ENCODE measurements around the gene PHACTR4. TPM values are rescaled to one million over a fixed set of nuclear protein-coding genes. Genes with fewer than 3 reads are reported as not detected.
A peak's percentile ranks its signal among the peaks of the same experiment; 100 is the strongest.
"Not testable (repeated sequence)": the region's sequence is repeated elsewhere in the genome, so short reads cannot be mapped to it uniquely, and the experiment has no call there.

The PHACTR4 gene
- total RNA-seq, 2 experiments from 2014 or later = 29.0 to 34.9 TPM

DNA sequence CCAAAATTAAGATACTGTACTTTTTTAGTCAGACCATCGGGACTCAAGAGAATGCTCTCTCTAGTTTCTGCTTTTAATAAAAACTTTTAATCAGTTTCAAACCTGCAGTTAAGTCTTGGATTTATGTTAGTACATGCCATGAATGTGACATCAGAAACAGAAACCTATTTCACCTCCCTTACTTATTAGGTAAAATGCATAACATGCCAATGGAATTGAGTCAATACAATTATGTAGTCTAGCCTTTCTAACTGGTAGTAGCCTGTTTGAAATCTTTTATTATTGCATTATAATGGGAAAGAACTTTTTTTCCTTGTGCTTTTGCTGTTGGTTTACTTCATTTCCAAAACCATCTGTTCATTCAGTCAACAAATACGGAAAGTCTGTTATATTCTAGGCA, 4.8 kb downstream of the PHACTR4 start:
- CTCF ChIA-PET = no interaction called here
- Mint-ChIP-seq H3K27me3 (no peaks in the 10 kb centered on the region), H3K4me1 (peaks cover 29% of the 10 kb centered on the region), H3K36me3 (ENCODE audit: low read depth) (peaks cover 21% of the 10 kb centered on the region), H3K27ac (peak overlapping the region; percentile 12), H3K9me3 (no peaks in the 10 kb centered on the region), H3K4me3 (no peak overlapping the region)
- POLR2A ChIA-PET = no interaction called here
- DNase-seq = no peak

DNA sequence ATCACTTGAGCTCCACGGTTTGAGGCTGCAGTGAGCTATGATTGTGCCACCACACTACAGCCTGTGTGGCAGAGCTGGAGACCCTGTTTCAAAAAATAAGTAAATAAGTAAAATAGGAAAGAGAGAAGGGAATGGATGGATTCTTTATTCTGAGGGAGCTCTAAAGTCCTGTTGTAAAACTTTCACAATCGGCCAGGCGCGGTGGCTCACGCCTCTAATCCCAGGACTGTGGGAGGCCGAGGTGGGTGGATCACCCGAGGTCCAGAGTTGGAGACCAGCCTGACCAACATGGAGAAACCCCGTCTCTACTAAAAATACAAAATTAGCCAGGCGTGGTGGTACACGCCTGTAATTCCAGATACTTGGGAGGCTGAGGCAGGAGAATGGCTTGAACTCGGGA, 6.1 kb downstream of the PHACTR4 start:
- peaks cover 25% of the 10 kb centered on the region for H3K4me1 Mint-ChIP-seq
- H3K9me3 Mint-ChIP-seq, H3K27ac Mint-ChIP-seq, H3K27me3 Mint-ChIP-seq, H3K4me3 Mint-ChIP-seq, DNase-seq: not testable (repeated sequence)
- CTCF ChIA-PET = interaction anchor here (0.6 kb wide), 1 partner anchor 273 kb away, joined by 3 read pairs; the partner anchor contains the start of gene RNU11
- POLR2A ChIA-PET = interaction anchor here (0.6 to 0.7 kb wide), 2 partner anchors 126 to 850 kb away, joined by 3 to 6 read pairs; no protein-coding TSS in a partner anchor
- peaks cover 25% of the 10 kb centered on the region for H3K36me3 Mint-ChIP-seq (ENCODE audit: low read depth)

DNA sequence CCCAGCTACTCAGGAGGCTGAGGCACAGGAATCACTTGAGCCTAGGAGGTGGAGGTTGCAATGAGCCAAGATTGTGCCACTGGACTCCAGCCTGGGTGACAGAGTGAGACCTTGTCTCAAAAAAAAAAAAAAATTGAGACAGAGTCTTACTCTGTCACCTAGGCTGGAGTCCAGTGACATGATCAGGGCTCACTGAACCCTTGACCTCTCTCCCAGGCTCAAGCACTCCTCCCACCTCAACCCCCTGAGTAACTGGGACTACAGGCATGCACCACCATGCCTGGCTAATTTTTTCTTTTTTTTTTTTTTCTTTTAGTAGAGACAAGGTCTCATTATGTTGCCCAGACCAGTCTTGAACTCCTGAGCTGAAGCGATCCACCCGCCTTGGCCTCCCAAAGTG, 6.7 kb downstream of the PHACTR4 start:
- POLR2A ChIA-PET, H3K27me3 Mint-ChIP-seq, H3K4me3 Mint-ChIP-seq, H3K27ac Mint-ChIP-seq, CTCF ChIA-PET, DNase-seq, H3K9me3 Mint-ChIP-seq: not testable (repeated sequence)
- peaks cover 21% of the 10 kb centered on the region for H3K4me1 Mint-ChIP-seq
- H3K36me3 Mint-ChIP-seq (ENCODE audit: low read depth) = peaks cover 27% of the 10 kb centered on the region

DNA sequence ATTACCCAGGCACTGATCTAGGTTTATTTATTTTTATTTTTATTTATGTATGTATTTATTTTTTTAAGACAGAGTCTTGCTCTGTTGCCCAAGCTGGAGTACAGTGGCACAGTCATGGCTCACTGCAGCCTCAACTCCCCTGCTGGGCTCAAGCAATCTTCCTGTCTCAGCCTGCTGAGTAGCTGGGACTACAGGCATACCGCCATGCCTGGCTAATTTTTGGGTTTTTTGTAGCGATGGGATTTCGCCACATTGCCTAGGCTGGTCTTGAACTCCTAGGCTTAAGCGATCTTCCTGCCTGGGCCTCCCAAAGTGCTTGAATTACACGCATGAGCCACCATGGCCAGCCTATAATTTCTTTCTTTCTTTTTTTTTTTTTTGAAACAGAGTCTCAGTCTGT, 9.4 kb downstream of the PHACTR4 start:
- ChIA-PET CTCF (interaction anchor here (0.7 kb wide), 1 partner anchor 15 kb away, joined by 3 read pairs; no protein-coding TSS in a partner anchor), POLR2A (no interaction called here)

DNA sequence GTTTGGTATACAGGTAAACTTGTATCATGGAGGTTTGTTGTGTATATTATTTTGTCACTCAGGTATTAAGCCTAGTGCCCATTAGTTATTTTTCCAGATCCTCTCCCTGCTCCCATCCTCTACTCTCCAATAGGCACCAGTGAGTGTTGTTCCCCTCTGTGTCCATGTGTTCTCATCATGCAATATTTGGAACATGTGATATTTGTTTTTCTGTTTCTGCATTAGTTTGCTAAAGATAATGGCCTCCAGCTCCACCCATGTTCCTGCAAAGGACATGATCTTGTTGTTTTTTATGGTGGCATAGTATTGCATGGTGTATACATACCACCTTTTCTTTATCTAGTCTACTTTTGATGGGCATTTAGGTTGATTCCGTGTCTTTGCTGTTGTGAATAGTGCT, 10.9 kb downstream of the PHACTR4 start:
- H3K36me3 Mint-ChIP-seq (ENCODE audit: low read depth) = peaks cover 27% of the 10 kb centered on the region
- H3K27me3 Mint-ChIP-seq = no peaks in the 10 kb centered on the region
- POLR2A ChIA-PET = no interaction called here
- CTCF ChIA-PET = no interaction called here
- H3K27ac Mint-ChIP-seq = no peak overlapping the region
- DNase-seq = no peak
- peaks cover 9% of the 10 kb centered on the region for H3K9me3 Mint-ChIP-seq
- no peak overlapping the region for H3K4me3 Mint-ChIP-seq
- H3K4me1 Mint-ChIP-seq = peaks cover 11% of the 10 kb centered on the region

More for the DNA sequence above, 9.4 kb downstream of the PHACTR4 start:
- H3K27me3 Mint-ChIP-seq = no peaks in the 10 kb centered on the region
- H3K9me3 Mint-ChIP-seq = peaks cover 7% of the 10 kb centered on the region
- no peak for DNase-seq
- H3K27ac Mint-ChIP-seq = no peak overlapping the region
- no peak overlapping the region for H3K4me3 Mint-ChIP-seq
- H3K4me1 Mint-ChIP-seq = peaks cover 13% of the 10 kb centered on the region
- peaks cover 26% of the 10 kb centered on the region for H3K36me3 Mint-ChIP-seq (ENCODE audit: low read depth)

DNA sequence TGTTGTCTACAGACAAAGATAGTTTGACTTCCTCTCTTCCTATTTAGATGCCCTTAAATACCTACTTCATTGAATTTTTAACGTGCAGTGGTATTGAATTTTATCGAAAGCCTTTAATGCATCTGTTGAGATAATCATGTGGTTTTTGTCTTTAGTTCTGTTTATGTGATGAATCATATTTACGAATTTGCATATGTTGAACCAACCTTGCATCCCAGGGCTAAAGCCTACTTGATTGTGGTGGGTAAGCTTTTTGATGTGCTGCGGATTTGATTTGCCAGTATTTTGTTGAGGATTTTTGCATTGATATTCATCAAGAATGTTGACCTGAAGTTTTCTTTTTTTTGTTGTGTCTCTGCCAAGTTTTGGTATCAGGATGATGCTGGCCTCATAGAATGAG, 14.2 kb downstream of the PHACTR4 start:
- H3K36me3 Mint-ChIP-seq (ENCODE audit: low read depth) = peaks cover 21% of the 10 kb centered on the region
- POLR2A ChIA-PET, H3K27me3 Mint-ChIP-seq, H3K4me3 Mint-ChIP-seq, H3K9me3 Mint-ChIP-seq, H3K4me1 Mint-ChIP-seq, DNase-seq: not testable (repeated sequence)
- CTCF ChIA-PET = interaction anchor here (1.6 kb wide), 1 partner anchor 14 kb away, joined by 4 read pairs; the partner anchor contains the start of gene PHACTR4
- peak overlapping the region; percentile 1 for H3K27ac Mint-ChIP-seq

DNA sequence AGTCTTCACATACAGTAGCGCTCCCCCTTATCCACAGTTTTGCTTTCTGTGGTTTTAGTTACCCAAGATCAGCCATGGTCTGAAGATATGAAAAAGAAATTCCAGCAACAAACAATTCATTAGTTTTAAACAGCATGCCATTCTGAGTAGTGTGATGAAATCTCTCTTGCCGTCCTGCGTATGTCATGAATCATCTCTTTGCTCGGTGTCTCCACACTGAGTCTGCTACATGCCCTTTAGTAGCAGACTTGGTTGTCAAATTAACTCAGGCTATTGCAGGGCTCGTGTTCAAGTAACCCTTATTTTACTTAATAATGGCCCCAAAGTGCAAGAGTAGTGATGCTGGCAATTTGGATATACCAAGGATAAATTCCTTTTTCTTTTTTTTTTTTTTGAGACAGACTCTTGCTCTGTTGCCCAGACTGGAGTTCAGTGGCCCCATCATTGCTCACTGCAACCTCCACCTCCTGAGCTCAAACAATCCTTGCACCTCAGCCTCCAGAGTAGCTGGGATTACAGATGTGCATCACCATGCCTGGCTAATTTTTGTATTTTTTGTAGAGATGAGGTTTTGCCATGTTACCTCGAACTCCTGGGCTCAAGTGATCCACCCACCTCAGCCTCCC, 22.6 kb downstream of the PHACTR4 start:
- no peaks in the 10 kb centered on the region for H3K9me3 Mint-ChIP-seq
- H3K27me3 Mint-ChIP-seq = no peaks in the 10 kb centered on the region
- H3K4me1 Mint-ChIP-seq = peaks cover 8% of the 10 kb centered on the region
- no peak overlapping the region for H3K27ac Mint-ChIP-seq
- CTCF ChIA-PET = no interaction called here
- peaks cover 2% of the 10 kb centered on the region for H3K36me3 Mint-ChIP-seq (ENCODE audit: low read depth)
- H3K4me3 Mint-ChIP-seq = no peak overlapping the region
- POLR2A ChIA-PET = interaction anchor here (0.6 kb wide), 1 partner anchor 689 kb away, joined by 3 read pairs; no protein-coding TSS in a partner anchor
- DNase-seq = no peak

DNA sequence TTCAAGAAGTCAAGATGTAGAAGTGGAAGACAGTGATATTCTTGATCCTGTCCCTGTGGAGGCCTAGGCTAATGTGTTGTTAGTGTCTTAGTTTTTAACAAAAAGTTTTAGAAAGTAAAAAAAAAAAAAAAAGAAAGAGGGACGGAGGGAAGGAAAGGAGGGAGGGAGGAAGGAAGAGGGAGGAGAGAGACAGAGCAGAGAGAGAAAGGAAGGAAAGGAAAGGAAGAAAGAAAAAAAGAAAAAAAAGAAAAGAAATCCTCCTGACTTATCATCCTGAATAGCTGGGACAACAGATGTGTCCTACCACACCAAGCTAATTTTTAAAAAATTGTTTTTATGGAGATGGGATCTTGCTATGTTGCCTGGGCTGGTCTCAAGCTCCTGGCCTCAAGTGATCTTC, 24.6 kb downstream of the PHACTR4 start:
- Mint-ChIP-seq H3K36me3 (ENCODE audit: low read depth) (peaks cover 5% of the 10 kb centered on the region), H3K4me3 (no peak overlapping the region), H3K4me1 (peaks cover 2% of the 10 kb centered on the region), H3K27ac (no peak overlapping the region), H3K27me3 (no peaks in the 10 kb centered on the region), H3K9me3 (no peaks in the 10 kb centered on the region)
- CTCF ChIA-PET = interaction anchor here (0.6 to 1.3 kb wide), 3 partner anchors 15 to 105 kb away, joined by 3 to 6 read pairs (median 4); no protein-coding TSS in a partner anchor
- no peak for DNase-seq
- POLR2A ChIA-PET = no interaction called here

DNA sequence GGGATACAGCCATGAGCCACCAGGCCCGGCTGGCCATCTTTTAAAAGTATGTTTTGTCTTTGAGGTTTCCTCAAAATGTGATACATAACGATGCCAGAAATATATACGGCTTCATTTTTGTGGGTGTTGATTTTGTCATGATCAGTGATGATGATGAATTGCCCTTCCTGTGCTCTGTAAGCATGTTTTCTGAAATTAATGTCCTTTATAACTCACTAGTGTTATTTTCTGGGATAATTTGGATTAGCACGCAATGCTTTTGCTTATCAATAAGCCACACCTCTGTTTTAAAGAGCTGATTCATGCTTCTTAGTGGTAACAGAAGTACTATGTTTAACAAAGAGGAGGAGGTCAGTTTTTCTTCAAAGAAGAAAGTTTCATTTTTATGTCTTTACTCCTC, 25.6 kb downstream of the PHACTR4 start:
- CTCF ChIA-PET = interaction anchor here (0.6 to 1.3 kb wide), 4 partner anchors 42 to 1364 kb away, joined by 3 to 6 read pairs (median 3); partner anchors contain the start of gene TRNAU1AP
- POLR2A ChIA-PET = no interaction called here
- Mint-ChIP-seq H3K9me3 (no peaks in the 10 kb centered on the region), H3K4me3 (no peak overlapping the region), H3K4me1 (peaks cover 3% of the 10 kb centered on the region), H3K36me3 (ENCODE audit: low read depth) (peaks cover 5% of the 10 kb centered on the region), H3K27me3 (no peaks in the 10 kb centered on the region), H3K27ac (no peak overlapping the region)
- no peak for DNase-seq

DNA sequence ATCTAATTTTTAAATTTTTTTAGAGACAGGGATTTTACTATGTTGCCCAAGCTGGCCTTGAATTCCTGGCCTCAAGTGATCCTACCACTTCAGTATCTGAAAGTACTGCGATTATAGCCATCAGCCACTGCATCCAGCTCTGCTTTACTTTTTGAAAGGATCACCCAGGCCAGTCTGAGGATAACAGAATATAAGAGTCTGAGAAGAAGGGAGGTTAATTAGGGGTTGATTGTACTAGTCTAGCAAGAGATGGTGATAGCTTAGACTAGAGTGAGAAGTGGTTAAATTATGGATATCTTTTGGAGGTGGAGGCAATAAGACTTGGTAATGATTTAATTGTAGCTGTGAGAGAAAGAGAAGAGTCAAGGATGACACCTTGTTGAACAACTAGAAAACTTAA, 32.2 kb downstream of the PHACTR4 start:
- peaks cover 4% of the 10 kb centered on the region for H3K36me3 Mint-ChIP-seq (ENCODE audit: low read depth)
- ChIA-PET POLR2A (interaction anchor here (0.6 kb wide), 1 partner anchor 35 kb away, joined by 4 read pairs; no protein-coding TSS in a partner anchor), CTCF (interaction anchor here (1.0 to 1.3 kb wide), 3 partner anchors 20 to 74 kb away, joined by 3 to 4 read pairs (median 4); no protein-coding TSS in a partner anchor)
- no peaks in the 10 kb centered on the region for H3K27me3 Mint-ChIP-seq
- no peak overlapping the region for H3K4me3 Mint-ChIP-seq
- H3K4me1 Mint-ChIP-seq = peaks cover 6% of the 10 kb centered on the region
- H3K9me3 Mint-ChIP-seq = no peaks in the 10 kb centered on the region
- H3K27ac Mint-ChIP-seq = no peak overlapping the region
- DNase-seq = no peak

DNA sequence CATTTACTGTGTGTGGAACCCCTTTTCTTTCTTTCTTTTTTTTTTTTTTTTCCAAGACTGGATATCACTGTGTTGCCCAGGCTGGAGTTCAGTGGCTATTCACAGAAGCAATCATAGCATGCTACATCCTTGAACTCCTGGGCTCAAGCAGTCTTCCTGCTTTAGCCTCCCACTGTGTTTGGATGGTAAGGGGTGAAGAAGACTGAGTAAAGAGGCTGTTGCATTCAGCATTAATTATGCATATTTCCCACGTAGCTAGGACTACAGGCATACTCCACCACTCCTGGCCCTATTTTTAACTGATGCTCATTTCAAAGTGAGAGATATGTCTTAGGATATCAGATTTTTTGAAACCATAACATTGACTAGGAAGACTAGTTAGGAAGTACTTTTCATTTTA, 39.5 kb downstream of the PHACTR4 start:
- POLR2A ChIA-PET = no interaction called here
- H3K27me3 Mint-ChIP-seq = no peaks in the 10 kb centered on the region
- peaks cover 3% of the 10 kb centered on the region for H3K4me1 Mint-ChIP-seq

DNA sequence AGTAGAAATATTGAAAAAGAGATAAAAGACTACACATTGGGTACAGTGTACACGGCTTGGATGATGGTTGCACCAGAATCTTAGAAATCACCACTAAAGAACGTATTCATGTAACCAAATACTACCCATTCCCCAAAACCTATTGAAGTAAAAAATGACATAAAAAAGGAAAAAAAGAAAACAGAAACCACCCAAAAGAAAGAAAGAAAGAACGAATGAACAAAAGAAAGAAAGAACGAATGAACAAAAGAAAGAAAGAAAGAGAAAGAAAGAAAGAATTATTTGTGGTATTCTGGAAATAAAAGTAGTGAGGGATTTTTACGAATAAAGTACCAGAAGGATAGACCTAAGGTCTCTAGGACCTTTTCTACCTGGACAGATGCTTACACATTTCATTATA, 42.1 kb downstream of the PHACTR4 start:
- DNase-seq = no peak
- H3K27ac Mint-ChIP-seq = no peak overlapping the region
- CTCF ChIA-PET = no interaction called here
- H3K27me3 Mint-ChIP-seq = no peaks in the 10 kb centered on the region
- H3K9me3 Mint-ChIP-seq = no peaks in the 10 kb centered on the region
- POLR2A ChIA-PET = no interaction called here
- no peak overlapping the region for H3K4me3 Mint-ChIP-seq
- no peaks in the 10 kb centered on the region for H3K36me3 Mint-ChIP-seq (ENCODE audit: low read depth)
- peaks cover 7% of the 10 kb centered on the region for H3K4me1 Mint-ChIP-seq

More for the DNA sequence above, 39.5 kb downstream of the PHACTR4 start:
- no peak overlapping the region for H3K27ac Mint-ChIP-seq
- no peak overlapping the region for H3K4me3 Mint-ChIP-seq
- H3K36me3 Mint-ChIP-seq (ENCODE audit: low read depth) = no peaks in the 10 kb centered on the region
- no peak for DNase-seq
- no peaks in the 10 kb centered on the region for H3K9me3 Mint-ChIP-seq
- CTCF ChIA-PET = interaction anchor here (0.6 to 1.6 kb wide), 3 partner anchors 36 to 193 kb away, joined by 3 read pairs; no protein-coding TSS in a partner anchor

DNA sequence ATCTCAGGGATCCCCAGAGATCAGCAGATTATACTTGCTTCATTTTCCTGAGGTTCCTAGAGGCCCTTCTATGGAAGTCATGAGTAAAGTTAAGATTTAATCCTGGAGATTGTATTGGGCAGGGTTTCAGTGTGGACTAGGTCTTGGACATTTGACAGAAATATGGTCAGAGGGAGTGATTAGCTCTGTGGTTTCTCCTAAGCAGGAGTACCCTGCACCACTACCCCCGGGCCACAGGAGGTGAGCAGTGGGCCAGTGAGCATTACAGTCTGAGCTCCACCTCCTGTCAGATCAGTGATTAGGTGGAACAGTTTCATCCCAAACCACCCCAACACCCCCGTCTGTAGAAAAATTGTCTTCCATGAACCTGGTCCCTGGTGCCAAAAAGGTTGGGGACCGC, 43.2 kb downstream of the PHACTR4 start:
- Mint-ChIP-seq H3K4me3 (no peak overlapping the region), H3K27me3 (no peaks in the 10 kb centered on the region), H3K9me3 (no peaks in the 10 kb centered on the region), H3K4me1 (peaks cover 16% of the 10 kb centered on the region), H3K27ac (no peak overlapping the region), H3K36me3 (ENCODE audit: low read depth) (no peaks in the 10 kb centered on the region)
- ChIA-PET POLR2A (no interaction called here), CTCF (interaction anchor here (1.1 to 1.2 kb wide), 2 partner anchors 53 to 113 kb away, joined by 3 read pairs; no protein-coding TSS in a partner anchor)
- no peak for DNase-seq
